DND-41 (cell line): ENCODE results near the gene RNGTT.

Experiments
- CTCF ChIP-seq: IDR thresholded peaks from 2 replicates; pipeline ENCODE4 v1.5.1; 2012; ENCODE audit warnings: borderline replicate concordance, low read length, moderate library complexity, mild to moderate bottlenecking; ENCODE audit not compliant: poor library complexity, severe bottlenecking; ENCODE audit errors: extremely low read depth
- EZH2 ChIP-seq: IDR thresholded peaks from 3 replicates; pipeline ENCODE4 v1.6.1; 2012; ENCODE audit warnings: borderline replicate concordance, low read depth, mild to moderate bottlenecking, moderate library complexity, low read length, inconsistent platforms; ENCODE audit not compliant: severe bottlenecking

- TF ChIP-seq CTCF (no peak), EZH2 (no peak)
These were observed 43.3 kb downstream of the RNGTT start for GRCh38 chr6:88920088-88920487.
